Central memory CD8-positive, alpha-beta T cell (primary cell): ENCODE measurements around the gene HOXB7.
A peak's percentile ranks its signal among the peaks of the same experiment; 100 is the strongest.

Experiments
- ATAC-seq: fragments of 150-1000 bp; cut with Tn5 transposase; replicated peaks from 2 replicates; pipeline ENCODE4 v1.10.0; 2022; ENCODE audit warnings: mild to moderate bottlenecking, moderate FRiP score, moderate number of reproducible peaks; ENCODE audit not compliant: poor library complexity, severe bottlenecking; ENCODE audit errors: extremely low read depth
- DNase-seq, 2 donors: peaks; one replicate each; pipeline ENCODE4 v3.0.0; 2021; ENCODE audit warnings: low spot score in 2 of 2
- H3K27ac Mint-ChIP-seq: one replicate; pipeline ENCODE4 v1.8.0; 2022; ENCODE audit warnings: low read depth, mild to moderate bottlenecking, moderate library complexity, mixed read lengths
- H3K27me3 Mint-ChIP-seq: one replicate; pipeline ENCODE4 v1.8.0; 2022; ENCODE audit warnings: mixed read lengths
- H3K36me3 Mint-ChIP-seq: one replicate; pipeline ENCODE4 v1.8.0; 2022; ENCODE audit warnings: mild to moderate bottlenecking, moderate library complexity, mixed read lengths; ENCODE audit not compliant: insufficient read depth
- H3K4me1 Mint-ChIP-seq: one replicate; pipeline ENCODE4 v1.8.0; 2022; ENCODE audit warnings: mixed read lengths
- H3K4me3 Mint-ChIP-seq: one replicate; pipeline ENCODE4 v1.8.0; 2022; ENCODE audit warnings: mild to moderate bottlenecking, moderate library complexity, mixed read lengths
- H3K9me3 Mint-ChIP-seq: one replicate; pipeline ENCODE4 v1.8.0; 2022; ENCODE audit warnings: mixed read lengths

The HOXB7 gene

GRCh38 chr17:48610282-48611211, at the start of gene HOXB7:
Gene HOXB7 (minus strand): TSS chr17:48611017. CDS start chr17:48610918, 99 bp downstream.
- peaks cover 46% of the 10 kb centered on the region for H3K4me1 Mint-ChIP-seq
- H3K4me3 Mint-ChIP-seq, result peak within 1 kb of the TSS; percentile 93
- H3K36me3 Mint-ChIP-seq, result peaks cover 20% of the 10 kb centered on the region
- ATAC-seq (peak; percentile 3), DNase-seq (no peak)
- peaks cover 84% of the 10 kb centered on the region for H3K27me3 Mint-ChIP-seq
- H3K9me3 Mint-ChIP-seq, result no peaks in the 10 kb centered on the region
- H3K27ac Mint-ChIP-seq, result peak within 1 kb of the TSS; percentile 42

- H3K4me3 Mint-ChIP-seq, result no peak overlapping the region
- ATAC-seq (no peak), DNase-seq (no peak)
- peaks cover 14% of the 10 kb centered on the region for H3K4me1 Mint-ChIP-seq
- H3K9me3 Mint-ChIP-seq, result no peaks in the 10 kb centered on the region
- H3K27me3 Mint-ChIP-seq, result no peaks in the 10 kb centered on the region
- H3K36me3 Mint-ChIP-seq, result no peaks in the 10 kb centered on the region
- no peak overlapping the region for H3K27ac Mint-ChIP-seq
These were observed 45.1 kb upstream of the HOXB7 start for GRCh38 chr17:48655913-48656312.

- H3K36me3 Mint-ChIP-seq, result peaks cover 14% of the 10 kb centered on the region
- DNase-seq (no peak), ATAC-seq (no peak)
- no peak overlapping the region for H3K4me3 Mint-ChIP-seq
- no peak overlapping the region for H3K27ac Mint-ChIP-seq
- peaks cover 33% of the 10 kb centered on the region for H3K27me3 Mint-ChIP-seq
- H3K9me3 Mint-ChIP-seq, result no peaks in the 10 kb centered on the region
- H3K4me1 Mint-ChIP-seq, result peaks cover 29% of the 10 kb centered on the region
These were observed 38.9 kb upstream of the HOXB7 start for GRCh38 chr17:48649741-48650140.

GRCh38 chr17:48647963-48648245, 37.1 kb upstream of the HOXB7 start:
- Mint-ChIP-seq H3K36me3 (peaks cover 14% of the 10 kb centered on the region), H3K9me3 (no peaks in the 10 kb centered on the region), H3K4me3 (peak overlapping the region; percentile 81), H3K27me3 (peaks cover 50% of the 10 kb centered on the region), H3K27ac (peak overlapping the region; percentile 60), H3K4me1 (peaks cover 29% of the 10 kb centered on the region)
- no peak for ATAC-seq
- DNase-seq, result no peak

- DNase-seq, result no peak
- peak overlapping the region; percentile 60 for H3K27ac Mint-ChIP-seq
- H3K4me3 Mint-ChIP-seq, result peak overlapping the region; percentile 81
- H3K9me3 Mint-ChIP-seq, result no peaks in the 10 kb centered on the region
- H3K36me3 Mint-ChIP-seq, result peaks cover 14% of the 10 kb centered on the region
- H3K27me3 Mint-ChIP-seq, result peaks cover 55% of the 10 kb centered on the region
- H3K4me1 Mint-ChIP-seq, result peaks cover 28% of the 10 kb centered on the region
- peak; percentile 25 for ATAC-seq
These were observed 36.5 kb upstream of the HOXB7 start for GRCh38 chr17:48647103-48647962.

GRCh38 chr17:48646183-48647102, 35.6 kb upstream of the HOXB7 start:
- ATAC-seq (peak; percentile 77), DNase-seq (peak in 1 of 2 donors; percentile 24)
- no peaks in the 10 kb centered on the region for H3K9me3 Mint-ChIP-seq
- peaks cover 64% of the 10 kb centered on the region for H3K27me3 Mint-ChIP-seq
- H3K4me1 Mint-ChIP-seq, result peaks cover 29% of the 10 kb centered on the region
- H3K36me3 Mint-ChIP-seq, result peaks cover 14% of the 10 kb centered on the region
- H3K27ac Mint-ChIP-seq, result peak overlapping the region; percentile 36
- peak overlapping the region; percentile 81 for H3K4me3 Mint-ChIP-seq

- no peak for DNase-seq
- no peak for ATAC-seq
- Mint-ChIP-seq H3K4me1 (peaks cover 32% of the 10 kb centered on the region), H3K9me3 (no peaks in the 10 kb centered on the region), H3K36me3 (peaks cover 14% of the 10 kb centered on the region), H3K27me3 (peaks cover 72% of the 10 kb centered on the region), H3K27ac (peak overlapping the region; percentile 36), H3K4me3 (peak overlapping the region; percentile 81)
These were observed 34.9 kb upstream of the HOXB7 start for GRCh38 chr17:48645639-48646182.

GRCh38 chr17:48644910-48645557, 34.2 kb upstream of the HOXB7 start:
- no peak for DNase-seq
- H3K27me3 Mint-ChIP-seq, result peaks cover 78% of the 10 kb centered on the region
- ATAC-seq, result no peak
- no peaks in the 10 kb centered on the region for H3K9me3 Mint-ChIP-seq
- peak overlapping the region; percentile 81 for H3K4me3 Mint-ChIP-seq
- H3K4me1 Mint-ChIP-seq, result peaks cover 32% of the 10 kb centered on the region
- H3K36me3 Mint-ChIP-seq, result peaks cover 14% of the 10 kb centered on the region
- no peak overlapping the region for H3K27ac Mint-ChIP-seq

GRCh38 chr17:48644159-48644558, 33.3 kb upstream of the HOXB7 start:
- H3K9me3 Mint-ChIP-seq, result no peaks in the 10 kb centered on the region
- peaks cover 32% of the 10 kb centered on the region for H3K4me1 Mint-ChIP-seq
- no peak overlapping the region for H3K27ac Mint-ChIP-seq
- H3K36me3 Mint-ChIP-seq, result peaks cover 14% of the 10 kb centered on the region
- ATAC-seq (no peak), DNase-seq (no peak)
- no peak overlapping the region for H3K4me3 Mint-ChIP-seq
- peaks cover 87% of the 10 kb centered on the region for H3K27me3 Mint-ChIP-seq

- no peak overlapping the region for H3K27ac Mint-ChIP-seq
- peaks cover 32% of the 10 kb centered on the region for H3K4me1 Mint-ChIP-seq
- DNase-seq, result no peak
- no peak overlapping the region for H3K4me3 Mint-ChIP-seq
- H3K36me3 Mint-ChIP-seq, result peaks cover 14% of the 10 kb centered on the region
- ATAC-seq, result no peak
- no peaks in the 10 kb centered on the region for H3K9me3 Mint-ChIP-seq
- H3K27me3 Mint-ChIP-seq, result peaks cover 87% of the 10 kb centered on the region
These were observed 32.8 kb upstream of the HOXB7 start for GRCh38 chr17:48643697-48644012.

GRCh38 chr17:48642843-48643696, 32.3 kb upstream of the HOXB7 start:
- H3K27me3 Mint-ChIP-seq, result peaks cover 83% of the 10 kb centered on the region
- H3K4me3 Mint-ChIP-seq, result no peak overlapping the region
- H3K9me3 Mint-ChIP-seq, result no peaks in the 10 kb centered on the region
- H3K27ac Mint-ChIP-seq, result no peak overlapping the region
- DNase-seq, result no peak
- no peak for ATAC-seq
- peaks cover 31% of the 10 kb centered on the region for H3K4me1 Mint-ChIP-seq
- peaks cover 14% of the 10 kb centered on the region for H3K36me3 Mint-ChIP-seq
